ENCODE measurements around the gene PSTPIP1.
"Not testable (repeated sequence)": the region's sequence is repeated elsewhere in the genome, so short reads cannot be mapped to it uniquely, and the experiment has no call there.

Gene PSTPIP1

GRCh38 chr15:76961268-76962011 lies 33.5 kb upstream of the PSTPIP1 start:
- H3K4me3 ChIP-seq (ENCODE audit: low read depth, low read length): no peak overlapping the region
- no peak for TF ChIP-seq CTCF (IDR thresholded peaks at IDR 0.05; ENCODE audit: low read depth, low read length, missing control alignments)
- DNase-seq (ENCODE audit: low read depth): no peak

GRCh38 chr15:76962337-76963013 lies 32.5 kb upstream of the PSTPIP1 start:
- no peak for TF ChIP-seq CTCF (IDR thresholded peaks at IDR 0.05; ENCODE audit: low read depth, low read length, missing control alignments)
- no peak overlapping the region for H3K4me3 ChIP-seq (ENCODE audit: low read depth, low read length)
- DNase-seq (ENCODE audit: low read depth): peak; percentile 5

GRCh38 chr15:76963596-76963995 lies 31.3 kb upstream of the PSTPIP1 start:
- no peak for TF ChIP-seq CTCF (IDR thresholded peaks at IDR 0.05; ENCODE audit: low read depth, low read length, missing control alignments)
- no peak overlapping the region for H3K4me3 ChIP-seq (ENCODE audit: low read depth, low read length)
- DNase-seq (ENCODE audit: low read depth): no peak

GRCh38 chr15:76964157-76964556 lies 30.8 kb upstream of the PSTPIP1 start:
- DNase-seq (ENCODE audit: low read depth): no peak
- no peak for TF ChIP-seq CTCF (IDR thresholded peaks at IDR 0.05; ENCODE audit: low read depth, low read length, missing control alignments)
- no peak overlapping the region for H3K4me3 ChIP-seq (ENCODE audit: low read depth, low read length)

GRCh38 chr15:76966051-76966450 lies 28.9 kb upstream of the PSTPIP1 start:
- H3K4me3 ChIP-seq (ENCODE audit: low read depth, low read length); DNase-seq (ENCODE audit: low read depth): not testable (repeated sequence)

GRCh38 chr15:76967067-76967466 lies 27.9 kb upstream of the PSTPIP1 start:
- no peak for TF ChIP-seq CTCF (IDR thresholded peaks at IDR 0.05; ENCODE audit: low read depth, low read length, missing control alignments)
- DNase-seq (ENCODE audit: low read depth): no peak
- no peak overlapping the region for H3K4me3 ChIP-seq (ENCODE audit: low read depth, low read length)

GRCh38 chr15:76968306-76968705 lies 26.6 kb upstream of the PSTPIP1 start:
- no peak for TF ChIP-seq CTCF (IDR thresholded peaks at IDR 0.05; ENCODE audit: low read depth, low read length, missing control alignments)
- H3K4me3 ChIP-seq (ENCODE audit: low read depth, low read length): no peak overlapping the region
- DNase-seq (ENCODE audit: low read depth): no peak

All from GM12864 (cell line).